Measurements from ENCODE around the gene TNK2.
"Not testable (repeated sequence)": the region's sequence is repeated elsewhere in the genome, so short reads cannot be mapped to it uniquely, and the experiment has no call there.

The TNK2 gene

GRCh38 chr3:195916291-195916690 lies 7.9 kb upstream of the TNK2 start:
- no peak for DNase-seq

- peak; percentile 96 for DNase-seq
Observed at GRCh38 chr3:195914648-195915473, 6.5 kb upstream of the TNK2 start.

- DNase-seq = not testable (repeated sequence)
Observed at GRCh38 chr3:195914146-195914545, 5.8 kb upstream of the TNK2 start.

GRCh38 chr3:195913382-195913781 lies 5.0 kb upstream of the TNK2 start:
- DNase-seq = no peak

- DNase-seq = peak; percentile 56
Observed at GRCh38 chr3:195911946-195912270, 3.6 kb upstream of the TNK2 start.

- DNase-seq = no peak
Observed at GRCh38 chr3:195911041-195911945, 2.9 kb upstream of the TNK2 start.

GRCh38 chr3:195910499-195910845 lies 2.1 kb upstream of the TNK2 start:
- no peak for DNase-seq

GRCh38 chr3:195909644-195910498 lies 1.5 kb upstream of the TNK2 start:
- peak; percentile 94 for DNase-seq

- peak; percentile 47 for DNase-seq
Observed at GRCh38 chr3:195908694-195909581, 587 bp upstream of the TNK2 start.

GRCh38 chr3:195907684-195907933 lies 742 bp downstream of the TNK2 start:
- DNase-seq = no peak

GRCh38 chr3:195906865-195907683 lies 1.3 kb downstream of the TNK2 start:
- DNase-seq = peak; percentile 78

- no peak for DNase-seq
Observed at GRCh38 chr3:195905970-195906864, 2.1 kb downstream of the TNK2 start.

GRCh38 chr3:195904368-195904767 lies 4.0 kb downstream of the TNK2 start:
- no peak for DNase-seq

- no peak for DNase-seq
Observed at GRCh38 chr3:195903950-195904290, 4.4 kb downstream of the TNK2 start.

GRCh38 chr3:195902634-195903033 lies 5.7 kb downstream of the TNK2 start:
- DNase-seq = not testable (repeated sequence)

GRCh38 chr3:195901836-195902585 lies 6.3 kb downstream of the TNK2 start:
- not testable (repeated sequence) for DNase-seq

GRCh38 chr3:195900436-195901355 lies 7.7 kb downstream of the TNK2 start:
- peak; percentile 96 for DNase-seq

GRCh38 chr3:195899701-195900435 lies 8.5 kb downstream of the TNK2 start:
- no peak for DNase-seq
